Measurements from ENCODE around the gene TMEM151B. TPM values are rescaled to one million over a fixed set of nuclear protein-coding genes. Genes with fewer than 3 reads are reported as not detected.
A peak's percentile ranks its signal among the peaks of the same experiment; 100 is the strongest.

The TMEM151B gene
- total and polyA plus RNA-seq, 9 of the 15 experiments (the other 6 are each of a cell fraction or from before 2014, with no cell fraction given): not detected

DNA sequence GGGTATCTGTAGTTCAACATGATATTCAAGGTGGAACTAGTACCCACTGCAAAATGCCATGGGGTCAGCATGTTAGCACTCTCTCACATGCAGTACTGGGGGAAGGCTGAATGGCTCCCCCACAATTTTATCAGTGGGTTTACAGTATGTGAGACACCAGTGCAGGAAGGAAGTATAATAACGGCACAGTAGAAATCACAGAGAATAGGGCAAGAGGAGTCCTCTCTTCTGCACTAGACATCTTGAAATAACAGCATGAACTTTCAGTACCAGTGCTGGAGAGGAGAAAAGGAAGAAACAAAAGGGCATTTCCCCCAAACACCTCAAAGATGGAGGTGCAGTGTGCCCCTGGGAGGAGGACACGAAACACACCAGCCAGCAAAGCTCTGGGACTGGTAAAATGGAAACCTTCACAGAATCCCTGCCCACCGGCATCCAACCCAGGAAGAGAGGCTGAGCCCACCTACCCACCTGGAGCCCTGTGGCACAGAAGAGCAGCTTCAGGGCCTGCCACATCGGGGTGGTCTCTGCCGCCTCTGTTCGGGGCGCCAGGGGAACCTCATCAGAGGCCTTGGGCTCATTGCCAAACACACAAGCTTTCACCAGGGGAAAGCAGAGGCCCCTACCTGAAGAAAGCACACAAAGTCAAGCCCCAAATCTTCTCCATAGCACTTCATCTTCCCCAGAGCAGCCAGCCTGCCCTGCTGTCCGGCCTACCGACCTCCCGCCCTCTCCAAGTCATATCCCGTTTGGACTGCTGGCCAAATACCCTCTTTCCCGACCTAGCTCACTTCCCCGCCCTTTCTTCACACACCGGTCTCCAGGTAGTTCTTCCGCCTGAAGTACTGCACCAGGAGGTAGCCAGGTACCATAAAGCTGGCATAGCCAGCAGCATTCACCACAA lies 14.1 kb upstream of the TMEM151B start (continued):
- TF ChIP-seq, protein P1, sequence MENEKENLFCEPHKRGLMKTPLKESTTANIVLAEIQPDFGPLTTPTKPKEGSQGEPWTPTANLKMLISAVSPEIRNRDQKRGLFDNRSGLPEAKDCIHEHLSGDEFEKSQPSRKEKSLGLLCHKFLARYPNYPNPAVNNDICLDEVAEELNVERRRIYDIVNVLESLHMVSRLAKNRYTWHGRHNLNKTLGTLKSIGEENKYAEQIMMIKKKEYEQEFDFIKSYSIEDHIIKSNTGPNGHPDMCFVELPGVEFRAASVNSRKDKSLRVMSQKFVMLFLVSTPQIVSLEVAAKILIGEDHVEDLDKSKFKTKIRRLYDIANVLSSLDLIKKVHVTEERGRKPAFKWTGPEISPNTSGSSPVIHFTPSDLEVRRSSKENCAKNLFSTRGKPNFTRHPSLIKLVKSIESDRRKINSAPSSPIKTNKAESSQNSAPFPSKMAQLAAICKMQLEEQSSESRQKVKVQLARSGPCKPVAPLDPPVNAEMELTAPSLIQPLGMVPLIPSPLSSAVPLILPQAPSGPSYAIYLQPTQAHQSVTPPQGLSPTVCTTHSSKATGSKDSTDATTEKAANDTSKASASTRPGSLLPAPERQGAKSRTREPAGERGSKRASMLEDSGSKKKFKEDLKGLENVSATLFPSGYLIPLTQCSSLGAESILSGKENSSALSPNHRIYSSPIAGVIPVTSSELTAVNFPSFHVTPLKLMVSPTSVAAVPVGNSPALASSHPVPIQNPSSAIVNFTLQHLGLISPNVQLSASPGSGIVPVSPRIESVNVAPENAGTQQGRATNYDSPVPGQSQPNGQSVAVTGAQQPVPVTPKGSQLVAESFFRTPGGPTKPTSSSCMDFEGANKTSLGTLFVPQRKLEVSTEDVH (IDR thresholded peaks at IDR 0.05; ENCODE audit: low read depth, partially characterized antibody): no peak
- TF ChIP-seq SMAD2 (IDR thresholded peaks at IDR 0.05; ENCODE audit: low read depth, low read length) (no peak), ZNF561 (CRISPR knock-in tag; conservative IDR thresholded peaks at IDR 0.05) (no peak), ATF7 (IDR thresholded peaks at IDR 0.05) (no peak), TCF3 (CRISPR knock-in tag; IDR thresholded peaks at IDR 0.05) (no peak), MYBL2 (IDR thresholded peaks at IDR 0.05; ENCODE audit: low read depth) (no peak), MYBL2 (CRISPR knock-in tag; IDR thresholded peaks at IDR 0.05; ENCODE audit: borderline replicate concordance) (no peak), EP400 (IDR thresholded peaks at IDR 0.05) (no peak), ZNF589 (CRISPR knock-in tag; IDR thresholded peaks at IDR 0.05; ENCODE audit: low read depth) (no peak), KDM5B (IDR thresholded peaks at IDR 0.05; ENCODE audit: insufficient replicate concordance, low read depth, low read length) (no peak), DNMT1 (IDR thresholded peaks at IDR 0.05) (no peak), NFIC (IDR thresholded peaks at IDR 0.05) (peak; percentile 71), GTF2B (IDR thresholded peaks at IDR 0.05; ENCODE audit: extremely low read depth, insufficient read length) (no peak), SIN3A (IDR thresholded peaks at IDR 0.05; ENCODE audit: borderline replicate concordance in 2 of 2, control insufficient read depth in 1 of 2, low read depth in 2 of 2, low read length in 2 of 2) (0 out of 4 replicates have a peak, but pooled peaks of 1 of the 2 experiments have one; percentile 31), GABPB1 (CRISPR knock-in tag; IDR thresholded peaks at IDR 0.05) (no peak), ETV5 (CRISPR knock-in tag; IDR thresholded peaks at IDR 0.05; ENCODE audit: low read depth) (no peak), LARP7 (IDR thresholded peaks at IDR 0.05) (no peak), CEBPB (tag; IDR thresholded peaks at IDR 0.05) (no peak), HNRNPUL1 (IDR thresholded peaks at IDR 0.05; ENCODE audit: low read length) (no peak), RBM39 (optimal IDR thresholded peaks at IDR 0.05; ENCODE audit: low read depth, low read length) (no peak), SRSF3 (IDR thresholded peaks at IDR 0.05; ENCODE audit: insufficient read depth, low read length) (no peak), FOXK1 (CRISPR knock-in tag; IDR thresholded peaks at IDR 0.05; ENCODE audit: borderline replicate concordance) (peak; percentile 17; the same call in 1 of the 2 replicates), SREBF2 (CRISPR knock-in tag; IDR thresholded peaks at IDR 0.05) (no peak), MEF2A (IDR thresholded peaks at IDR 0.05; ENCODE audit: control insufficient read depth, low read depth, low read length) (no peak), RNF2 (IDR thresholded peaks at IDR 0.05) (no peak), ZNF717 (CRISPR knock-in tag; IDR thresholded peaks at IDR 0.05) (no peak)

All from K562 (cell line).